Activated CD8-positive, alpha-beta T cell treated with anti-CD3 and anti-CD28 coated beads, Interleukin-2, amount 10 ng/mL, durations not matched to agents 7 days and 5 days (primary cell): ENCODE data around the gene VCP. TPM values are rescaled to one million over a fixed set of nuclear protein-coding genes. Genes with fewer than 3 reads are reported as not detected.

ENCODE experiments used
- ATAC-seq: fragments of 150-1000 bp; cut with Tn5 transposase; one replicate; pipeline ENCODE4 v1.10.0; 2021; ENCODE audit warnings: moderate library complexity
- CTCF ChIA-PET: fragments of 350-600 bp; sonication (Branson Sonifier 250); formaldehyde crosslinking; loops from one replicate; lab custom pipeline; 2021; ENCODE audit warnings: antibody characterized with exemption; lab: Charles Lee
- POLR2A ChIA-PET: fragments of 350-600 bp; sonication (Branson Sonifier 250); formaldehyde crosslinking; loops from one replicate; lab custom pipeline; 2021; ENCODE audit warnings: antibody characterized with exemption; lab: Charles Lee
- DNase-seq: peaks from one replicate; pipeline ENCODE4 v3.0.0-alpha.2; 2020
- H3K27ac Mint-ChIP-seq: one replicate; pipeline ENCODE4 v1.8.0; 2021; ENCODE audit warnings: mild to moderate bottlenecking, mixed read lengths
- H3K27me3 Mint-ChIP-seq: one replicate; pipeline ENCODE4 v1.8.0; 2021; ENCODE audit warnings: low read depth, mixed read lengths
- H3K36me3 Mint-ChIP-seq: one replicate; pipeline ENCODE4 v1.8.0; 2021; ENCODE audit warnings: low read depth, mixed read lengths
- H3K4me1 Mint-ChIP-seq: one replicate; pipeline ENCODE4 v1.8.0; 2021; ENCODE audit warnings: low read depth, mixed read lengths
- H3K4me3 Mint-ChIP-seq: one replicate; pipeline ENCODE4 v1.8.0; 2021; ENCODE audit warnings: mild to moderate bottlenecking, mixed read lengths
- H3K9me3 Mint-ChIP-seq: one replicate; pipeline ENCODE4 v1.8.0; 2022; ENCODE audit warnings: mixed read lengths; ENCODE audit not compliant: insufficient read depth
- total RNA-seq, 2 experiments: library from RNA; stranded (reverse); gene quantifications; one replicate each; pipeline ENCODE4 v1.2.3, GENCODE V29; 2021

Gene VCP
- total RNA-seq, 2 experiments from 2014 or later, result 214 to 217 TPM

- DNase-seq (no peak), ATAC-seq (no peak)
- CTCF ChIA-PET, result interaction anchor here (2.4 kb wide), 1 partner anchor 13 kb away, joined by 14 read pairs; the partner anchor contains the start of gene PIGO
- Mint-ChIP-seq H3K36me3 (peaks cover 13% of the 10 kb centered on the region), H3K4me1 (peaks cover 51% of the 10 kb centered on the region), H3K27me3 (no peaks in the 10 kb centered on the region), H3K9me3 (no peaks in the 10 kb centered on the region), H3K4me3 (peak overlapping the region; percentile 69), H3K27ac (no peak overlapping the region)
- POLR2A ChIA-PET, result interaction anchor here (1.3 to 2.7 kb wide), 2 partner anchors 7 to 30 kb away, joined by 4 to 14 read pairs; partner anchors contain the start of genes FANCG and STOML2
Observed at GRCh38 chr9:35110327-35110761, 37.9 kb upstream of the VCP start.

- ChIA-PET CTCF (no interaction called here), POLR2A (no interaction called here)
- H3K27ac Mint-ChIP-seq, result no peak overlapping the region
- DNase-seq (no peak), ATAC-seq (no peak)
- peaks cover 17% of the 10 kb centered on the region for H3K36me3 Mint-ChIP-seq
- H3K27me3 Mint-ChIP-seq, result no peaks in the 10 kb centered on the region
- H3K4me3 Mint-ChIP-seq, result no peak overlapping the region
- no peaks in the 10 kb centered on the region for H3K9me3 Mint-ChIP-seq
- peaks cover 43% of the 10 kb centered on the region for H3K4me1 Mint-ChIP-seq
Observed at GRCh38 chr9:35108946-35109575, 36.6 kb upstream of the VCP start.

- peaks cover 12% of the 10 kb centered on the region for H3K36me3 Mint-ChIP-seq
- ChIA-PET CTCF (interaction anchor here (1.4 kb wide), 1 partner anchor 12 kb away, joined by 5 read pairs; the partner anchor contains the start of gene PIGO), POLR2A (no interaction called here)
- ATAC-seq, result no peak
- DNase-seq, result no peak
- no peaks in the 10 kb centered on the region for H3K9me3 Mint-ChIP-seq
- H3K4me3 Mint-ChIP-seq, result no peak overlapping the region
- H3K27me3 Mint-ChIP-seq, result no peaks in the 10 kb centered on the region
- H3K27ac Mint-ChIP-seq, result no peak overlapping the region
- peaks cover 42% of the 10 kb centered on the region for H3K4me1 Mint-ChIP-seq
Observed at GRCh38 chr9:35108461-35108860, 36.0 kb upstream of the VCP start.

GRCh38 chr9:35107297-35108290, 35.2 kb upstream of the VCP start:
- H3K36me3 Mint-ChIP-seq, result peaks cover 15% of the 10 kb centered on the region
- no peaks in the 10 kb centered on the region for H3K27me3 Mint-ChIP-seq
- no peak overlapping the region for H3K4me3 Mint-ChIP-seq
- CTCF ChIA-PET, result interaction anchor here (1.4 kb wide), 1 partner anchor 11 kb away, joined by 5 read pairs; the partner anchor contains the start of gene PIGO
- H3K9me3 Mint-ChIP-seq, result no peaks in the 10 kb centered on the region
- POLR2A ChIA-PET, result interaction anchor here (0.5 to 2.2 kb wide), 2 partner anchors 35 to 1164 kb away, joined by 3 to 10 read pairs; partner anchors contain the start of gene VCP
- ATAC-seq (no peak), DNase-seq (no peak)
- peaks cover 44% of the 10 kb centered on the region for H3K4me1 Mint-ChIP-seq
- H3K27ac Mint-ChIP-seq, result no peak overlapping the region

- CTCF ChIA-PET, result interaction anchor here (0.8 kb wide), 1 partner anchor 10 kb away, joined by 3 read pairs; the partner anchor contains the start of gene PIGO
- no peak overlapping the region for H3K27ac Mint-ChIP-seq
- POLR2A ChIA-PET, result interaction anchor here (2.2 kb wide), 1 partner anchor 34 kb away, joined by 10 read pairs; the partner anchor contains the start of gene VCP
- no peak for DNase-seq
- H3K4me1 Mint-ChIP-seq, result peaks cover 43% of the 10 kb centered on the region
- no peak for ATAC-seq
- H3K36me3 Mint-ChIP-seq, result peaks cover 22% of the 10 kb centered on the region
- no peaks in the 10 kb centered on the region for H3K9me3 Mint-ChIP-seq
- H3K27me3 Mint-ChIP-seq, result no peaks in the 10 kb centered on the region
- no peak overlapping the region for H3K4me3 Mint-ChIP-seq
Observed at GRCh38 chr9:35106343-35106730, 33.9 kb upstream of the VCP start.

- H3K36me3 Mint-ChIP-seq, result peaks cover 27% of the 10 kb centered on the region
- no peaks in the 10 kb centered on the region for H3K27me3 Mint-ChIP-seq
- H3K4me3 Mint-ChIP-seq, result no peak overlapping the region
- CTCF ChIA-PET, result interaction anchor here (0.8 kb wide), 1 partner anchor 9 kb away, joined by 3 read pairs; the partner anchor contains the start of gene PIGO
- H3K27ac Mint-ChIP-seq, result no peak overlapping the region
- ATAC-seq (no peak), DNase-seq (no peak)
- H3K4me1 Mint-ChIP-seq, result peaks cover 45% of the 10 kb centered on the region
- POLR2A ChIA-PET, result interaction anchor here (2.2 kb wide), 1 partner anchor 34 kb away, joined by 10 read pairs; the partner anchor contains the start of gene VCP
- no peaks in the 10 kb centered on the region for H3K9me3 Mint-ChIP-seq
Observed at GRCh38 chr9:35105571-35106342, 33.3 kb upstream of the VCP start.

GRCh38 chr9:35105126-35105525, 32.7 kb upstream of the VCP start:
- no peak overlapping the region for H3K4me3 Mint-ChIP-seq
- peaks cover 43% of the 10 kb centered on the region for H3K4me1 Mint-ChIP-seq
- DNase-seq (no peak), ATAC-seq (no peak)
- ChIA-PET POLR2A (interaction anchor here (2.2 kb wide), 1 partner anchor 33 kb away, joined by 10 read pairs; the partner anchor contains the start of gene VCP), CTCF (interaction anchor here (0.5 to 2.7 kb wide), 3 partner anchors 11 to 590 kb away, joined by 3 to 10 read pairs (median 6); partner anchors contain the start of gene ATOSB)
- H3K27ac Mint-ChIP-seq, result no peak overlapping the region
- H3K9me3 Mint-ChIP-seq, result no peaks in the 10 kb centered on the region
- H3K27me3 Mint-ChIP-seq, result no peaks in the 10 kb centered on the region
- peaks cover 32% of the 10 kb centered on the region for H3K36me3 Mint-ChIP-seq

GRCh38 chr9:35104586-35104985, 32.2 kb upstream of the VCP start:
- ATAC-seq (no peak), DNase-seq (no peak)
- H3K4me3 Mint-ChIP-seq, result no peak overlapping the region
- peaks cover 37% of the 10 kb centered on the region for H3K36me3 Mint-ChIP-seq
- ChIA-PET POLR2A (interaction anchor here (3.0 to 3.1 kb wide), 2 partner anchors 10 to 25 kb away, joined by 20 to 33 read pairs; partner anchors contain the start of genes ATOSB and FANCG), CTCF (interaction anchor here (0.5 to 2.9 kb wide), 5 partner anchors 11 to 591 kb away, joined by 3 to 11 read pairs (median 8); partner anchors contain the start of genes ATOSB and FANCG)
- no peak overlapping the region for H3K27ac Mint-ChIP-seq
- no peaks in the 10 kb centered on the region for H3K9me3 Mint-ChIP-seq
- H3K4me1 Mint-ChIP-seq, result peaks cover 43% of the 10 kb centered on the region
- no peaks in the 10 kb centered on the region for H3K27me3 Mint-ChIP-seq

GRCh38 chr9:35103660-35104191, 31.3 kb upstream of the VCP start:
- Mint-ChIP-seq H3K27ac (peak overlapping the region; percentile 96), H3K27me3 (no peaks in the 10 kb centered on the region), H3K4me3 (peak overlapping the region; percentile 97), H3K9me3 (no peaks in the 10 kb centered on the region), H3K36me3 (peaks cover 42% of the 10 kb centered on the region), H3K4me1 (peaks cover 40% of the 10 kb centered on the region)
- peak; percentile 29 for ATAC-seq
- CTCF ChIA-PET, result interaction anchor here (1.0 to 2.9 kb wide), 10 partner anchors 9 to 593 kb away, joined by 3 to 11 read pairs (median 6); partner anchors contain the start of genes ATOSB, FANCG and VCP
- POLR2A ChIA-PET, result interaction anchor here (0.7 to 3.1 kb wide), 8 partner anchors 8 to 554 kb away, joined by 3 to 33 read pairs (median 10); partner anchors contain the start of genes ATOSB, CCDC107, FANCG and RMRP
- DNase-seq, result no peak
